Activated CD8-positive, alpha-beta memory T cell treated with anti-CD3 and anti-CD28 coated beads, Interleukin-2, amount 10 ng/mL, durations not matched to agents 7 days and 5 days (primary cell): ENCODE measurements around the gene RIT1. TPM values are rescaled to one million over a fixed set of nuclear protein-coding genes. Genes with fewer than 3 reads are reported as not detected.
"Not testable (repeated sequence)": the region's sequence is repeated elsewhere in the genome, so short reads cannot be mapped to it uniquely, and the experiment has no call there.

Experiments used
- ATAC-seq: fragments of 150-1000 bp; cut with Tn5 transposase; one replicate; pipeline ENCODE4 v1.10.0; 2021; ENCODE audit warnings: moderate library complexity
- CTCF ChIA-PET: fragments of 350-600 bp; sonication (Branson Sonifier 250); formaldehyde crosslinking; loops from one replicate; lab custom pipeline; 2021; ENCODE audit warnings: antibody characterized with exemption; lab: Charles Lee
- DNase-seq: peaks from one replicate; pipeline ENCODE4 v3.0.0-alpha.2; 2020
- H3K27ac Mint-ChIP-seq: one replicate; pipeline ENCODE4 v1.8.0; 2021; ENCODE audit warnings: mild to moderate bottlenecking, mixed read lengths
- H3K27me3 Mint-ChIP-seq: one replicate; pipeline ENCODE4 v1.8.0; 2021; ENCODE audit warnings: mixed read lengths
- H3K36me3 Mint-ChIP-seq: one replicate; pipeline ENCODE4 v1.8.0; 2021; ENCODE audit warnings: mild to moderate bottlenecking, mixed read lengths
- H3K4me1 Mint-ChIP-seq: one replicate; pipeline ENCODE4 v1.8.0; 2021; ENCODE audit warnings: mixed read lengths
- H3K4me3 Mint-ChIP-seq: one replicate; pipeline ENCODE4 v1.8.0; 2021; ENCODE audit warnings: mild to moderate bottlenecking, moderate library complexity, mixed read lengths
- H3K9me3 Mint-ChIP-seq: one replicate; pipeline ENCODE4 v1.8.0; 2022; ENCODE audit warnings: low read depth, mixed read lengths
- total RNA-seq, 2 experiments: library from RNA; stranded (reverse); gene quantifications; one replicate each; pipeline ENCODE4 v1.2.3, GENCODE V29; 2021

The RIT1 gene
- total RNA-seq, 2 experiments from 2014 or later, result 24.0 to 24.7 TPM

- ATAC-seq (no peak), DNase-seq (no peak)
- Mint-ChIP-seq H3K27ac (no peak overlapping the region), H3K4me1 (peaks cover 5% of the 10 kb centered on the region), H3K4me3 (no peak overlapping the region), H3K9me3 (no peaks in the 10 kb centered on the region), H3K36me3 (peaks cover 28% of the 10 kb centered on the region), H3K27me3 (no peaks in the 10 kb centered on the region)
- CTCF ChIA-PET, result interaction anchor here (0.6 to 1.7 kb wide), 3 partner anchors 9 to 167 kb away, joined by 3 to 4 read pairs (median 3); no protein-coding TSS in a partner anchor
Measured at GRCh38 chr1:155898888-155899287, 12.3 kb downstream of the RIT1 start.

- no peak for ATAC-seq
- peaks cover 28% of the 10 kb centered on the region for H3K36me3 Mint-ChIP-seq
- peaks cover 16% of the 10 kb centered on the region for H3K4me1 Mint-ChIP-seq
- no peaks in the 10 kb centered on the region for H3K27me3 Mint-ChIP-seq
- H3K9me3 Mint-ChIP-seq, result no peaks in the 10 kb centered on the region
- CTCF ChIA-PET, result interaction anchor here (1.7 kb wide), 1 partner anchor 8 kb away, joined by 4 read pairs; no protein-coding TSS in a partner anchor
- no peak overlapping the region for H3K27ac Mint-ChIP-seq
- no peak overlapping the region for H3K4me3 Mint-ChIP-seq
- no peak for DNase-seq
Measured at GRCh38 chr1:155897746-155898145, 13.4 kb downstream of the RIT1 start.

- CTCF ChIA-PET, ATAC-seq, H3K4me3 Mint-ChIP-seq, DNase-seq, H3K27me3 Mint-ChIP-seq, H3K9me3 Mint-ChIP-seq, H3K27ac Mint-ChIP-seq: not testable (repeated sequence)
- Mint-ChIP-seq H3K4me1 (peaks cover 17% of the 10 kb centered on the region), H3K36me3 (peaks cover 24% of the 10 kb centered on the region)
Measured at GRCh38 chr1:155896476-155896875, 14.7 kb downstream of the RIT1 start.

GRCh38 chr1:155895617-155896016 lies 15.5 kb downstream of the RIT1 start:
- CTCF ChIA-PET, result interaction anchor here (1.2 to 1.3 kb wide), 2 partner anchors 9 to 32 kb away, joined by 3 read pairs; no protein-coding TSS in a partner anchor
- not testable (repeated sequence) for ATAC-seq

GRCh38 chr1:155893389-155894142 lies 17.6 kb downstream of the RIT1 start:
- Mint-ChIP-seq H3K9me3 (no peaks in the 10 kb centered on the region), H3K27me3 (no peaks in the 10 kb centered on the region), H3K4me3 (no peak overlapping the region), H3K27ac (peak overlapping the region; percentile 44), H3K36me3 (peaks cover 9% of the 10 kb centered on the region), H3K4me1 (peaks cover 17% of the 10 kb centered on the region)
- peak; percentile 58 for DNase-seq
- CTCF ChIA-PET, result interaction anchor here (0.6 to 1.4 kb wide), 4 partner anchors 16 to 1759 kb away, joined by 3 read pairs; partner anchors contain the start of gene SYT11
- ATAC-seq, result peak; percentile 90

More at GRCh38 chr1:155895617-155896016, 15.5 kb downstream of the RIT1 start:
- DNase-seq, H3K9me3 Mint-ChIP-seq, H3K27ac Mint-ChIP-seq, H3K4me3 Mint-ChIP-seq, H3K27me3 Mint-ChIP-seq: not testable (repeated sequence)
- peaks cover 17% of the 10 kb centered on the region for H3K4me1 Mint-ChIP-seq
- H3K36me3 Mint-ChIP-seq, result peaks cover 20% of the 10 kb centered on the region

GRCh38 chr1:155892796-155893195 lies 18.4 kb downstream of the RIT1 start:
- Mint-ChIP-seq H3K27me3 (no peaks in the 10 kb centered on the region), H3K4me1 (peaks cover 17% of the 10 kb centered on the region), H3K9me3 (no peaks in the 10 kb centered on the region), H3K36me3 (peaks cover 7% of the 10 kb centered on the region), H3K4me3 (no peak overlapping the region), H3K27ac (peak overlapping the region; percentile 44)
- ATAC-seq, result no peak
- no peak for DNase-seq
- CTCF ChIA-PET, result interaction anchor here (1.0 to 1.4 kb wide), 2 partner anchors 15 to 18 kb away, joined by 3 read pairs; no protein-coding TSS in a partner anchor

- Mint-ChIP-seq H3K27ac (no peak overlapping the region), H3K27me3 (no peaks in the 10 kb centered on the region), H3K4me3 (no peak overlapping the region), H3K4me1 (peaks cover 15% of the 10 kb centered on the region), H3K9me3 (no peaks in the 10 kb centered on the region), H3K36me3 (no peaks in the 10 kb centered on the region)
- CTCF ChIA-PET, result interaction anchor here (1.3 kb wide), 1 partner anchor 8 kb away, joined by 4 read pairs; no protein-coding TSS in a partner anchor
- no peak for ATAC-seq
- no peak for DNase-seq
Measured at GRCh38 chr1:155890251-155890650, 20.9 kb downstream of the RIT1 start.

- DNase-seq (no peak), ATAC-seq (no peak)
- CTCF ChIA-PET, result interaction anchor here (0.5 to 1.3 kb wide), 2 partner anchors 9 to 294 kb away, joined by 3 to 4 read pairs; no protein-coding TSS in a partner anchor
- no peak overlapping the region for H3K4me3 Mint-ChIP-seq
- no peaks in the 10 kb centered on the region for H3K36me3 Mint-ChIP-seq
- H3K27ac Mint-ChIP-seq, result no peak overlapping the region
- peaks cover 15% of the 10 kb centered on the region for H3K4me1 Mint-ChIP-seq
- no peaks in the 10 kb centered on the region for H3K9me3 Mint-ChIP-seq
- no peaks in the 10 kb centered on the region for H3K27me3 Mint-ChIP-seq
Measured at GRCh38 chr1:155889566-155889965, 21.6 kb downstream of the RIT1 start.

- Mint-ChIP-seq H3K4me1 (peaks cover 8% of the 10 kb centered on the region), H3K27me3 (no peaks in the 10 kb centered on the region), H3K4me3 (no peak overlapping the region), H3K27ac (no peak overlapping the region), H3K36me3 (no peaks in the 10 kb centered on the region), H3K9me3 (no peaks in the 10 kb centered on the region)
- CTCF ChIA-PET, result no interaction called here
- DNase-seq (no peak), ATAC-seq (no peak)
Measured at GRCh38 chr1:155888481-155888880, 22.7 kb downstream of the RIT1 start.

- H3K27me3 Mint-ChIP-seq, result no peaks in the 10 kb centered on the region
- DNase-seq (no peak), ATAC-seq (no peak)
- CTCF ChIA-PET, result interaction anchor here (0.6 kb wide), 1 partner anchor 16 kb away, joined by 3 read pairs; no protein-coding TSS in a partner anchor
- no peaks in the 10 kb centered on the region for H3K9me3 Mint-ChIP-seq
- H3K4me1 Mint-ChIP-seq, result no peaks in the 10 kb centered on the region
- H3K27ac Mint-ChIP-seq, result no peak overlapping the region
- peaks cover 2% of the 10 kb centered on the region for H3K36me3 Mint-ChIP-seq
- H3K4me3 Mint-ChIP-seq, result no peak overlapping the region
Measured at GRCh38 chr1:155884982-155885381, 26.2 kb downstream of the RIT1 start.

GRCh38 chr1:155884031-155884960 lies 26.9 kb downstream of the RIT1 start:
- Mint-ChIP-seq H3K27ac (no peak overlapping the region), H3K4me1 (no peaks in the 10 kb centered on the region), H3K4me3 (no peak overlapping the region), H3K9me3 (no peaks in the 10 kb centered on the region), H3K27me3 (no peaks in the 10 kb centered on the region), H3K36me3 (peaks cover 2% of the 10 kb centered on the region)
- CTCF ChIA-PET, result interaction anchor here (0.6 to 1.0 kb wide), 2 partner anchors 12 to 15 kb away, joined by 3 read pairs; no protein-coding TSS in a partner anchor
- DNase-seq (no peak), ATAC-seq (no peak)

GRCh38 chr1:155882766-155883165 lies 28.4 kb downstream of the RIT1 start:
- ATAC-seq, result no peak
- CTCF ChIA-PET, result interaction anchor here (0.6 kb wide), 1 partner anchor 66 kb away, joined by 3 read pairs; no protein-coding TSS in a partner anchor
- DNase-seq, result no peak
- no peaks in the 10 kb centered on the region for H3K4me1 Mint-ChIP-seq
- no peaks in the 10 kb centered on the region for H3K27me3 Mint-ChIP-seq
- no peak overlapping the region for H3K4me3 Mint-ChIP-seq
- H3K36me3 Mint-ChIP-seq, result peaks cover 2% of the 10 kb centered on the region
- H3K27ac Mint-ChIP-seq, result no peak overlapping the region
- H3K9me3 Mint-ChIP-seq, result no peaks in the 10 kb centered on the region

- no peak overlapping the region for H3K27ac Mint-ChIP-seq
- CTCF ChIA-PET, result no interaction called here
- H3K4me1 Mint-ChIP-seq, result no peaks in the 10 kb centered on the region
- DNase-seq (no peak), ATAC-seq (no peak)
- H3K9me3 Mint-ChIP-seq, result no peaks in the 10 kb centered on the region
- no peaks in the 10 kb centered on the region for H3K27me3 Mint-ChIP-seq
- no peak overlapping the region for H3K4me3 Mint-ChIP-seq
- H3K36me3 Mint-ChIP-seq, result peaks cover 2% of the 10 kb centered on the region
Measured at GRCh38 chr1:155882235-155882634, 28.9 kb downstream of the RIT1 start.
